Karpas-422 (cell line): ENCODE measurements around the gene CAMK4. TPM values are rescaled to one million over a fixed set of nuclear protein-coding genes. Genes with fewer than 3 reads are reported as not detected.
"Not testable (repeated sequence)": the region's sequence is repeated elsewhere in the genome, so short reads cannot be mapped to it uniquely, and the experiment has no call there.

ENCODE experiments used
- DNase-seq: peaks from one replicate; pipeline ENCODE4 v3.0.0-alpha.2; 2015
- H2AFZ ChIP-seq: fragments of 200-600 bp; sonication (generic); 2 replicates; pipeline ENCODE4 v1.6.1; 2014; ENCODE audit warnings: antibody characterized with exemption, low read length, mixed read lengths
- H3K27ac ChIP-seq: fragments of 200-600 bp; sonication (generic); 2 replicates; pipeline ENCODE4 v1.5.1; 2014; ENCODE audit warnings: mild to moderate bottlenecking, low read length, moderate library complexity
- H3K27me3 ChIP-seq: fragments of 200-600 bp; sonication (generic); 2 replicates; pipeline ENCODE4 v1.6.1; 2014; ENCODE audit warnings: low read length, mixed read lengths
- H3K36me3 ChIP-seq: fragments of 200-600 bp; sonication (generic); 2 replicates; pipeline ENCODE4 v1.6.1; 2014; ENCODE audit warnings: low read length, mixed read lengths; ENCODE audit not compliant: insufficient read depth
- H3K4me1 ChIP-seq: fragments of 200-600 bp; sonication (generic); 2 replicates; pipeline ENCODE4 v1.6.1; 2014; ENCODE audit warnings: mild to moderate bottlenecking, low read length, mixed read lengths
- H3K4me2 ChIP-seq: fragments of 200-600 bp; sonication (generic); 2 replicates; pipeline ENCODE4 v1.6.1; 2014; ENCODE audit warnings: low read length, low read depth, mild to moderate bottlenecking; ENCODE audit not compliant: poor library complexity, severe bottlenecking
- H3K4me3 ChIP-seq: fragments of 200-600 bp; sonication (generic); 2 replicates; pipeline ENCODE4 v1.5.1; 2014; ENCODE audit warnings: mild to moderate bottlenecking, antibody characterized with exemption, low read length, mixed read lengths
- H3K79me2 ChIP-seq: fragments of 200-600 bp; sonication (generic); 2 replicates; pipeline ENCODE4 v1.6.1; 2014; ENCODE audit warnings: mild to moderate bottlenecking, low read length, mixed read lengths
- H3K9ac ChIP-seq: fragments of 200-600 bp; sonication (generic); 2 replicates; pipeline ENCODE4 v1.6.0; 2014; ENCODE audit warnings: low read length
- H3K9me2 ChIP-seq: fragments of 200-600 bp; sonication (generic), shearing (Covaris generic); replicated peaks from 2 replicates; pipeline ENCODE4 v1.6.0; 2014; ENCODE audit warnings: mild to moderate bottlenecking, low read length, moderate library complexity; ENCODE audit not compliant: insufficient read depth
- H3K9me3 ChIP-seq: fragments of 300-700, 200-600 bp; sonication (generic); 2 replicates; pipeline ENCODE4 v1.6.1; 2014; ENCODE audit warnings: low read length, mixed read lengths
- H4K20me1 ChIP-seq: fragments of 200-600 bp; sonication (generic); 2 replicates; pipeline ENCODE4 v1.6.1; 2014; ENCODE audit warnings: mild to moderate bottlenecking, antibody characterized with exemption, low read length, low read depth; ENCODE audit not compliant: insufficient read depth
- total RNA-seq: library from RNA; depleted of rRNA; stranded (reverse); fragments of >200 nt; shearing (Covaris generic); gene quantifications from 2 replicates; pipeline ENCODE4 v1.2.3, GENCODE V29; 2014; ENCODE audit warnings: low replicate concordance

The CAMK4 gene
- total RNA-seq, 1 experiment from 2014 or later: 0.04 TPM

DNA sequence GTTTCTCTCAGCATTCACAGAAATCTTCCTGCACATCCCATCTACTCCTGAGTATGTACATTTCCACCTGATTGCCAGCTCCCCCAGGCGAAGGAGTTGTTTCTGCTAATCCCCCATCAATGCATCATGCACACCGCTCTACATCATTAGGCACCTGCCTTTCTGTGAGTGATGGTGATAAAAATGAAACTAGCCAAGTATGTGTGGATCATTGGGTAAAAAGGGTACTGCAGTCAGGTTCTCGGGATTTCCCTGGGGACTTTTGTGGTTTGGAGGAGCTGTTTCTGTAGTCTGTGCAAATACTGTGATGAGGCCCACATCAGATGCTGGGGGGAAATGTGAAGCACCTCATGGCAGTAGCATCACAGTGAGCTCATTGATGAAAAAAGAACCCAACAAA is 30.4 kb downstream of the CAMK4 start:
- Histone ChIP-seq H3K4me3 (no peak overlapping the region), H3K9ac (no peak overlapping the region), H3K9me3 (no peaks in the 10 kb centered on the region), H3K4me2 (no peak overlapping the region), H4K20me1 (no peaks in the 10 kb centered on the region), H3K9me2 (no peaks in the 10 kb centered on the region), H3K4me1 (no peaks in the 10 kb centered on the region), H3K27ac (no peak overlapping the region), H3K36me3 (no peaks in the 10 kb centered on the region), H2AFZ (no peak overlapping the region), H3K27me3 (0 out of 2 replicates have a peak, but pooled peaks cover 2% of the 10 kb centered on the region), H3K79me2 (no peaks in the 10 kb centered on the region)
- no peak for DNase-seq

DNA sequence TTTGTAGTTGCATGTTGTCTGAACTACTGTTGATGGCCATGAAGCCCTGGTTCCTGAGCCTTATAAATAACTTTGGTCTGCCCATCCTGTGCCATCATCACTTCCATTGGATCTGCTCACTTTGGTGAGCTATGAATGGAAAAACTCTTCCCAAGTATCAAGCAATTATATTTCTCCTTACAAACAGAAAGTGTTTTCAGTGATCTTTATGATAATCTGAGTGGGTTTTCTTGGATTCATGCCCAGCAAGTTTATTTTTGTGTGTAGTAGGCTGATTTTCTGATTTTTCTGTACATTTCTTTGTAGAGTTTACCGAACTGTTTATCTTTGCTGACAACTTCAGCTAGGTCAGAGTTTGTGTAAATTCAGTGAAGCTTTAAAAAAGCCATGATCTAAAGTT is 31.0 kb downstream of the CAMK4 start:
- Histone ChIP-seq H3K9ac (no peak overlapping the region), H3K27me3 (0 out of 2 replicates have a peak, but pooled peaks cover 2% of the 10 kb centered on the region), H3K36me3 (no peaks in the 10 kb centered on the region), H4K20me1 (no peaks in the 10 kb centered on the region), H3K4me3 (no peak overlapping the region), H3K4me2 (no peak overlapping the region), H3K27ac (no peak overlapping the region), H2AFZ (no peak overlapping the region), H3K9me2 (no peaks in the 10 kb centered on the region), H3K9me3 (no peaks in the 10 kb centered on the region), H3K4me1 (no peaks in the 10 kb centered on the region), H3K79me2 (no peaks in the 10 kb centered on the region)
- no peak for DNase-seq

DNA sequence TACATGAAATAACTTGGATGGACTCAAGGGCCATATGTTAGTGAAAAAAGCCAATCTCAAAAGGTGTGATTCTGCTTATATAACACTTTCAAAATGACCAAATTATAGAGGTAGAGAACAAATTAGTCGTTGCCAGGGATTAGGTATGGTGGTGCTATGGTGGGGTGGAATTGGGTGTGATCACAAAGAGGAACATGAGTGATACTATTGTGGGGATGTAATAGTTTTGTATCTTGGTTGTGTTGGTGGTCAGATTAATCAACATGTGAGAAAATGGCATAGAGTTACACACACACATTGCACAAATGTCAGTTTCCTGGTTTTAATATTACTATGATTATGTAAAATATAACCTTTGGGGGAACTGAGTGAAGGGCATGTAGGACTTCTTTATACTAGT is 31.9 kb downstream of the CAMK4 start:
- 0 out of 2 replicates have a peak, but pooled peaks cover 2% of the 10 kb centered on the region for H3K27me3 ChIP-seq
- H3K9ac ChIP-seq: no peak overlapping the region
- no peaks in the 10 kb centered on the region for H3K79me2 ChIP-seq
- no peaks in the 10 kb centered on the region for H3K36me3 ChIP-seq
- no peak overlapping the region for H3K4me2 ChIP-seq
- no peaks in the 10 kb centered on the region for H3K4me1 ChIP-seq
- no peak overlapping the region for H3K4me3 ChIP-seq
- H3K9me3 ChIP-seq: no peaks in the 10 kb centered on the region
- no peak for DNase-seq
- H3K9me2 ChIP-seq: no peaks in the 10 kb centered on the region
- no peaks in the 10 kb centered on the region for H4K20me1 ChIP-seq
- no peak overlapping the region for H3K27ac ChIP-seq
- H2AFZ ChIP-seq: no peak overlapping the region

DNA sequence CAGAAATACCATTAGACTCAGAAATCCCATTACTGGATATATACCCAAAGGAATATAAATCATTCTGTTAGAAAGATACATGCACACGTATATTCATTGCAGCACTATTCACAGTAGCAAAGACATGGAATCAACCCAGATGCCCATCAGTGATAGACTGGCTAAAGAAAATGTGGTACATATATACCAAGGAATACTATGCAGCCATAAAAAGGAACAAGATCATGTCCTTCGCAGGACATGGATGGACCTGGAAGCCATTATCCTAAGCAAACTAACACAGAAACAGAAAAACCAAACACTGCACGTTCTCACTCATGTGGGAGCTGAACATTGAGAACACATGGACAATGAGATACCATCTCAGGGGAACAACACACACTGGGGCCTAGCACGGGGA is 33.4 kb downstream of the CAMK4 start:
- not testable (repeated sequence) for H3K9me2 ChIP-seq, H2AFZ ChIP-seq, H3K79me2 ChIP-seq, H3K4me2 ChIP-seq, H3K4me3 ChIP-seq, H3K9me3 ChIP-seq, H3K9ac ChIP-seq, DNase-seq, H3K27me3 ChIP-seq, H3K36me3 ChIP-seq, H3K27ac ChIP-seq, H3K4me1 ChIP-seq, H4K20me1 ChIP-seq

DNA sequence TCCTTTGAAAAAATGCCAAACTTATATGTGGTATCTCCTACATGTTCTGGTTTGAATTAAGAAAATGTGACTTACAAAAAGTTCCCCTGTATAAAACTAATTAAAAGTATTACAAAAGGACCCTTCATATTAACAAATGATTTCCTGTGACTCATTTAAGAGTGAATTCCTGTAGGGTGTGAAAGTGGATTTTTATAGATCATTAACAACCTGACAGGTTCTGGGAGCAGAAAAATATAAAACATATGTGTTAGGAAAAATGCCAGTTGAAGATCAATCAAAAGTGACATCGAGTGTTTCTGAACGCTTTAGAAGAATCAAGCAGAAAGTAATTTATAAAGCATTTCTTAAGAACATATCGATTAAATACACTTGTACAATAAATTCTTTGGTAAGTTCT is 35.5 kb downstream of the CAMK4 start:
- no peaks in the 10 kb centered on the region for H3K4me1 ChIP-seq
- DNase-seq: no peak
- no peaks in the 10 kb centered on the region for H4K20me1 ChIP-seq
- H3K4me2 ChIP-seq: no peak overlapping the region
- no peak overlapping the region for H3K9ac ChIP-seq
- no peak overlapping the region for H3K4me3 ChIP-seq
- 0 out of 2 replicates have a peak, but pooled peaks cover 2% of the 10 kb centered on the region for H3K27me3 ChIP-seq
- no peaks in the 10 kb centered on the region for H3K9me2 ChIP-seq
- no peak overlapping the region for H3K27ac ChIP-seq
- no peaks in the 10 kb centered on the region for H3K79me2 ChIP-seq
- no peaks in the 10 kb centered on the region for H3K9me3 ChIP-seq
- H3K36me3 ChIP-seq: no peaks in the 10 kb centered on the region
- H2AFZ ChIP-seq: no peak overlapping the region

DNA sequence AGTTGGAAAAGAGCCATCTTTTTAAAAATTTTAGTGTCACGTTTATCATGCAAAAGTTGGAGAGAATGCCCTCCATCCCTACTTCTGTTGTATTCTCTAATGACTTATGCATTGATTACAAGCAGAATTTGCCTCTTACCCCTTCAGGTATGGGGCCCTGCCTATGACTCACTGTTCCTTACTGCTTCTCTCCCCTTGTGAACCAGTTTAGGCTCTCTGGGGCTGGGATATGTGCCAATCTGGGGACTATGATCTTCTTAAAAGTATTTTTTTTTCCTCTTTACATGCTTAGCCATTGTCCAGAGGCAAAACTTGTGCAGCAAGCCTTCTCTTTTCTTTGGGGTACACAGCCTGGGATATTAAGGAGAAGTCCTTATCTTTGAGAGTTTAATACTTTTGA is 37.4 kb downstream of the CAMK4 start:
- no peaks in the 10 kb centered on the region for H3K79me2 ChIP-seq
- H3K4me1 ChIP-seq: no peaks in the 10 kb centered on the region
- H4K20me1 ChIP-seq: no peaks in the 10 kb centered on the region

DNA sequence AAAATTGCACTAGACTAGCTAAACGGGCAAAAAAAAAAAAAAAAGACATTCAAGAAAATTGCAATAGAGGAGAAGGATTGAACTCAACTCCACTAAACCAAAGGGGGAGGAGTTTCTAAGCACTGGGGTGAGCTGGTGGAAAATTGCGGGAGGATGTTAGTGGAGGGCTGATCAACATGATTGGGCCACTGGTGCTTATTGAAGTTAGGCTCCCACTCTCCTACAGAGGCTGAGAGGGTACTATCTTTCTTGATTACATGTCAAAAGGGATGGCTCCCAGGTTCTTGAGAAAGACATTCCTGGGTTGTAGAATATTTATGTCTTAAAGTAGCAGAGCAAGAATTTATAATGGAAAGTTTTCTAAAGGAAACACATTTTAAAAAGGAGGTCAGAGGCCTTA is 38.0 kb downstream of the CAMK4 start:
- Histone ChIP-seq H3K9ac (no peak overlapping the region), H3K36me3 (no peaks in the 10 kb centered on the region), H2AFZ (no peak overlapping the region), H3K79me2 (no peaks in the 10 kb centered on the region), H3K9me2 (no peaks in the 10 kb centered on the region), H3K4me3 (no peak overlapping the region), H3K4me1 (no peaks in the 10 kb centered on the region), H3K27ac (no peak overlapping the region), H3K27me3 (no peaks in the 10 kb centered on the region), H4K20me1 (no peaks in the 10 kb centered on the region), H3K9me3 (no peaks in the 10 kb centered on the region), H3K4me2 (no peak overlapping the region)
- DNase-seq: no peak

More for the DNA sequence above, 37.4 kb downstream of the CAMK4 start:
- Histone ChIP-seq H3K9me2 (no peaks in the 10 kb centered on the region), H3K4me3 (no peak overlapping the region), H3K36me3 (no peaks in the 10 kb centered on the region), H3K9me3 (no peaks in the 10 kb centered on the region), H3K4me2 (no peak overlapping the region), H3K27ac (no peak overlapping the region), H3K9ac (no peak overlapping the region), H2AFZ (no peak overlapping the region), H3K27me3 (no peaks in the 10 kb centered on the region)
- DNase-seq: no peak

DNA sequence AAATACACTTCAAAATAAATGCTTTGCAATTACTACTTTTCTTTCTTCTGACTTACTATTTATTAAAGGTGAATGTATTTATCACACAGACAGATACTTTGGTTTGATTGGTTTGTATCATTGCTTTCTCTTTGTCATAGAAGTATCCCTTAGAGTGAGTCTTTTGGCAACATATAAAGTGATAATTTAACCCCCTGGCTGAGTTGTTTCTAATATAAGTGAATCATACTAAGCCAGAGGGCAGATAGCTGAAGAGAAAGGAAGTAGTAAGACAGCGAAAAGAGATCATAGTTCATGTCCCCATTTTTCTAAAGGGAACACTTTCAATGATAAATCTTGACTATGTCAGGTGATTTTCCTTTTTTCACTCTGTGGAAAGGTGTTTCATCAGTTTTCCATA is 38.6 kb downstream of the CAMK4 start:
- no peaks in the 10 kb centered on the region for H3K9me3 ChIP-seq
- no peaks in the 10 kb centered on the region for H3K4me1 ChIP-seq
- H3K9ac ChIP-seq: no peak overlapping the region
- H3K4me2 ChIP-seq: no peak overlapping the region
- H3K36me3 ChIP-seq: no peaks in the 10 kb centered on the region
- no peak overlapping the region for H3K4me3 ChIP-seq
- H3K9me2 ChIP-seq: no peaks in the 10 kb centered on the region
- no peak overlapping the region for H3K27ac ChIP-seq
- DNase-seq: no peak
- no peak overlapping the region for H2AFZ ChIP-seq
- H3K79me2 ChIP-seq: no peaks in the 10 kb centered on the region
- no peaks in the 10 kb centered on the region for H3K27me3 ChIP-seq
- no peaks in the 10 kb centered on the region for H4K20me1 ChIP-seq

DNA sequence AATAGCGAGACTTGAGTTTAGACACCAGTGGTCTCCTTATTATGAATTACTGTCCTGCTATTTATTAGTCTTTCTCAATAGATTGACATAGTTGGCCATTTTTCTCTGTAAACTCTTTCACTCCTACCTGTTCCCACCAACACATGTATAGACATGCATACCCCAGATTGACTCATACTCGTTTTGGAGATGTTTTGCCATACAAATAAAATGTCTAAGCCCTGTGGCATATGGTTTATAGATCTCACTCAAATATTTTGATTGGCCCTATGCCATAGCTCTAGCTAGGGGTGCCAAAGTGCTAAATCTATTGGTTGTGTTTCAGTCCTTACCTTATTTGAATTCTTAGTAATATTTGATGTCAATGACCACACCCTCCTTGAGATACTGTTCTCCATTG is 42.3 kb downstream of the CAMK4 start:
- DNase-seq: no peak
- Histone ChIP-seq H3K4me2 (no peak overlapping the region), H3K4me3 (no peak overlapping the region), H3K36me3 (no peaks in the 10 kb centered on the region), H3K9ac (no peak overlapping the region), H3K4me1 (no peaks in the 10 kb centered on the region), H3K27ac (no peak overlapping the region), H3K27me3 (no peaks in the 10 kb centered on the region), H3K79me2 (no peaks in the 10 kb centered on the region), H3K9me2 (no peaks in the 10 kb centered on the region), H4K20me1 (no peaks in the 10 kb centered on the region), H2AFZ (no peak overlapping the region), H3K9me3 (no peaks in the 10 kb centered on the region)
